GM19239 (cell line): Measurements from ENCODE around the gene MIR17HG.
"Not testable (repeated sequence)": the region's sequence is repeated elsewhere in the genome, so short reads cannot be mapped to it uniquely, and the experiment has no call there.

Experiments used
- DNase-seq: peaks from one replicate; pipeline ENCODE4 v3.0.0; 2011; ENCODE audit warnings: low spot score; ENCODE audit not compliant: insufficient read length
- FAIRE-seq: peaks from 2 replicates; lab custom pipeline; 2011; peaks lifted over from hg19 to GRCh38; lab: Jason Lieb, UNC

MIR17HG gene

DNA sequence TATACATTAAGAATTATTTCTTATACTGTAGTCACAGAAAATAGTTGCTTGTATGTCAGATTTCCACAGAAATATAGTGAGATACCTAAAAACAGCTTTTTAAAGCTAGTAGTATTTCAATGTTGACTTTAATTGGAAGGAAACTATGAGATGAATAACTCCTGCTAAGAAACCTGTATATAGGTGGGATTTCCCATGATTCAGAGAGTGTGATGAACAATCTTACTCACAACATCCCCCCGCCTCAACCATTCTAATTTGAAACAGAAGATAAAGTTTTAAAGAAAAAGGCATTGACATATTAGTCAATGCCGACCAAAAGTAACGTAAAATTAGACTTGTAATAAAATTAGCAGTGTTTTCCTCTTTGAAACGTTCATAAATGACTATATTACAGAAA lies 1.4 kb upstream of the MIR17HG start:
- DNase-seq, result no peak
- no peak for FAIRE-seq

DNA sequence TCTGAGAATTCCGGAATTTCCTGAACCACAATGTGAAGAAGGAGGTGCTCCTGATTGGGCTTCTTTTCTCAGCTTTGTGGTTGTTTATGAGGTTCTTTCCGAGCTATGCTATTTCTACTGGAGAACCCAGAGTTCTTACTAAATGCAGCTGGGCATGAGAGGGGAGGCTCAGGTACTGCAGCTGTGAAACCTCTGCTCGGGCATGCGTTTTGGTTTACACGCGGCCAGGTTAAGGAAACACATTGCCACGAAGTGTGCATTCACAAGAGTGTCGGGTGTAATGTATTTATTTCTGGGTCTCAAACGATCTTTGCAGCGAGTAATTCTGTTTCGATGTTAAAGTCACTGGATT lies 661 bp upstream of the MIR17HG start:
- peak; percentile 66 for FAIRE-seq

DNA sequence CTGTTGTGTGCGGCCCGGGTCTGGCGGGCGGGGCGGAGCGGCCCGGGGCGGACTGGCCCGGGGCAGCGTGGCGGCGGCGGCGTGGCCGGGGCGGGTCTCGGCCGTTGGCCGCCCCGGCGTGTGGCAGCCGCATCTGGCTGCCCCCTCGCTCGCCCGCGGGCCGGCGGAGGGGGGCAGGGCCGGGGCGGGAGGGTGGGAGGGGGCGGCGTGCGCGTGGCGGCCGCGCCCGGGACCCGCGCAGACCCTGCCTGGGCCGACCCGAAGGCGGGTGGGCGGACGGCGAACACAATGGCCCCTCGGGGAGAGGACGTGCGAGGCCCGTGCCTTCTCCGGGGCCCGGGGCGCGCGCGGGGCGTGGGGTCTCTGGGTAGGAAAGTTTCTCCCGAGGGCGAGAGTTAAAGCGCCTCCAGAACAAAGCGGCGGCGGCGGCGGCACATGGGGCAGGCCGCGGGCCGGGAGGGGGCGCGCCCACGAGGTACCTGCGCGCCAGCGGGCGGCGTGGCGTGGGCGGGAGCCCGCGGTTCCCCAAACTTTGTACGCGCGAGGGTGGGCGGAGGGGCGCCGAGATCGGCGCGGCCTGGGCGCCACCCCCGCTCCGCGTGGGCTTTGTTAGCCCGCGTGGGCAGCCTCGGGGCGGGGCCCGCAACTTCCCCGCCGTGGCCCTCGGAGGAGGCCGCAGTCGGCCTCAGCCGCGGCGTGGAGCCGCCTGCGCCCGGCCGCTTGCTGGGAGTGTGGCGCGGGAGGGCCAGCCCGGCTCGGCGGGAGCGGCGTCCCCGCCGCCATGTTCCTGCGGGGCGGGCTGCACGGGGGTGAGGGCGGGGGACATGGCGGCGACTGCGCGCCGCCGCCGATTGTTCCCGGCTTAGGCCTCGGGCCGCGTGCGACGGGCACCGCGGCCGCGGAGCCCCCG lies 764 bp downstream of the MIR17HG start:
- FAIRE-seq (no peak), DNase-seq (peak; percentile 34)

More for the DNA sequence above, 661 bp upstream of the MIR17HG start:
- DNase-seq, result peak; percentile 9

DNA sequence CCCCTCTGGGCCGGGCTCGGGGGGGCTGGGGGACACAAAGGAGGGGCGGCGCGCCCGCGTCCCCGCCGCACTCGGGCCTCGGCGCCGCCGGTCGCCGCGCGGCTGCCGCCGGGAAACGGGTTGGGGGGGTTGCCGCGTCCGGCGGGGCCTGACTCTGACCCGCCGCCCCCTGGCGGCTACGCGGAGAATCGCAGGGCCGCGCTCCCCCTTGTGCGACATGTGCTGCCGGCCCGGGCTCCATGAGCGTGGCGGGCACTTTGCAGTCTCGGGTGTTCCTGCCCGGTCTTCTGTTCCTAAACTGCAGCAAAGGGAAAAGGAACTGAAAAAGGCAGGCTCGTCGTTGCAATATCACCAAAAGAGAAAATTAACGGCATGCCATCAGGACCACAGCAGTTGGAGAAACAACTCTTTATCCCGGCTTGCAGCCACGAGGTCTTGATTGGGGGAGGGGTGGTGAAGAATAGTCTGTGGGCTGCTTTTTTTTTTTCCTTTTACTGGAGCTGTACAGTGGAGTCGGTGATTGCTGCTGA lies 1.5 kb downstream of the MIR17HG start:
- FAIRE-seq (peak; percentile 74), DNase-seq (peak; percentile 65)

DNA sequence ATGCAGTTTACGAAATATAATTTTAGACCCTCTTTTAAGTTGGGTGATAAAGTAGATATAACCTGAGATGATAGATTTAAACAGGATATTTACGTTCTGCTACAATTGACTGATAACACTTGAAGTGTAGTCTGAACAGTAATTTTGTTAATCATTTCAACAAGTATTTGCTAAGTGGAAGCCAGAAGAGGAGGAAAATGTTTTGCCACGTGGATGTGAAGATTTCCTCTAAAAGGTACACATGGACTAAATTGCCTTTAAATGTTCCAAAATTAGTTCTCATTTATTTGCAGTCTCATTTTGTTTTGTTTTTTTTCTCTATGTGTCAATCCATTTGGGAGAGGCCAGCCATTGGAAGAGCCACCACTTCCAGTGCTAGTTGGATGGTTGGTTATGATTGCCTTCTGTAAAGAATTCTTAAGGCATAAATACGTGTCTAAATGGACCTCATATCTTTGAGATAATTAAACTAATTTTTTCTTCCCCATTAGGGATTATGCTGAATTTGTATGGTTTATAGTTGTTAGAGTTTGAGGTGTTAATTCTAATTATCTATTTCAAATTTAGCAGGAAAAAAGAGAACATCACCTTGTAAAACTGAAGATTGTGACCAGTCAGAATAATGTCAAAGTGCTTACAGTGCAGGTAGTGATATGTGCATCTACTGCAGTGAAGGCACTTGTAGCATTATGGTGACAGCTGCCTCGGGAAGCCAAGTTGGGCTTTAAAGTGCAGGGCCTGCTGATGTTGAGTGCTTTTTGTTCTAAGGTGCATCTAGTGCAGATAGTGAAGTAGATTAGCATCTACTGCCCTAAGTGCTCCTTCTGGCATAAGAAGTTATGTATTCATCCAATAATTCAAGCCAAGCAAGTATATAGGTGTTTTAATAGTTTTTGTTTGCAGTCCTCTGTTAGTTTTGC lies 2.8 kb downstream of the MIR17HG start:
- DNase-seq (no peak), FAIRE-seq (no peak)

DNA sequence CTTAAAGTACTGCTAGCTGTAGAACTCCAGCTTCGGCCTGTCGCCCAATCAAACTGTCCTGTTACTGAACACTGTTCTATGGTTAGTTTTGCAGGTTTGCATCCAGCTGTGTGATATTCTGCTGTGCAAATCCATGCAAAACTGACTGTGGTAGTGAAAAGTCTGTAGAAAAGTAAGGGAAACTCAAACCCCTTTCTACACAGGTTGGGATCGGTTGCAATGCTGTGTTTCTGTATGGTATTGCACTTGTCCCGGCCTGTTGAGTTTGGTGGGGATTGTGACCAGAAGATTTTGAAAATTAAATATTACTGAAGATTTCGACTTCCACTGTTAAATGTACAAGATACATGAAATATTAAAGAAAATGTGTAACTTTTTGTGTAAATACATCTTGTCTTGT lies 3.6 kb downstream of the MIR17HG start:
- no peak for DNase-seq
- no peak for FAIRE-seq

DNA sequence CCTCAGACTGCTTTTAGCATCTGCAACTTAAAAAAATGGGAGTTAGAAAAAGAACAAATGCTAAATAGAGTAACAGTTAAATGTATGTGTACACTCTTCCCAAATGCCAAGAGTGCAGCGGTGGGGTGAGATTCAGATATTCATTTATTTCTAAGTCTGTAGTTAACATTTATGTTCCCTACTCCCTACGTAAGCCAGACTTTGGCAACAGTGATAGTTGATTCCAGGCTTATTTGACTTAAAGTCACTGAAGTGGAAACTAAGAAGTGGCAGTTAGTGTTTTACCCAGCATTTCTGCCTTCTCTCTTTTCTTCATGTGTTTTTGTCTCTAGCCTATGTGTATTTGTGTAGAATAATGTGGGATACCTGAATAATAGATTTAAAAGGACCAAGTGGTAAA lies 4.5 kb downstream of the MIR17HG start:
- DNase-seq, result no peak
- FAIRE-seq, result no peak

DNA sequence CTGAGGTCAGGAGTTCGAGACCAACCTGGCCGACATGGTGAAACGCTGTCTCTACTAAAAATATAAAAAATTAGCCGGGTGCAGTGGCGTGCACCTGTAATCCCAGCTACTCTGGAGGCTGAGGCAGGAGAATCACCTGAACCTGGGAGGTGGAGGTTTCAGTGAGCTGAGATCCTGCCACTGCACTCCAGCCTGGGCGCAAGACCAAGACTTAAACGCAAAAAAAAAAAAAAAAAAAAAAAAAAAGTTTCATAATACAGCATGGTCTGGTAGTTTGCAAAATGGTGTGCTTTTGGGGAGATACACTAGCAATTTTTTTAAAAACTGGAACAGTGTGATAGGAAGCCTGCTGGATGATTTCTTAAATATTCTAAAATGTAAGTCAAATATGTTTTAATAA lies 5.4 kb downstream of the MIR17HG start:
- not testable (repeated sequence) for FAIRE-seq, DNase-seq

DNA sequence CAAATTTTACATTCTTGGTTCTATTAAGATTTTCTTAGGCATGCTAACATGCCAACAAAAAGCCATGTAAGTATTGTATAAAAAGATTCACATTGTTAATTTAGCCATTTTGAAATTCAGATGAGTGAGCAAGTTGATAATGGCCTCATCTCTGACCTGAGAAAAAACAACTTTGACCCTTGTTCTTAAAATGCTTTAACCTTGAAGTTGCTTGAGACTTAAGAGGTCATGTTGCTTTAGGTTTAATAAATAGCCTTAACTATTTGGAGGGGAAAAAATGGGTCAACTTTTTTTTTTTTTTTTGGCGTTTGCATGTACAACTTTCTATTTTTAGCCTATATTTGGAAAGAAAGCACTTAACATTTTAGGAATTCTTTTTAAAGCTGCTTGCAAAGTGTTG lies 6.0 kb downstream of the MIR17HG start:
- FAIRE-seq (peak; percentile 53), DNase-seq (no peak)

DNA sequence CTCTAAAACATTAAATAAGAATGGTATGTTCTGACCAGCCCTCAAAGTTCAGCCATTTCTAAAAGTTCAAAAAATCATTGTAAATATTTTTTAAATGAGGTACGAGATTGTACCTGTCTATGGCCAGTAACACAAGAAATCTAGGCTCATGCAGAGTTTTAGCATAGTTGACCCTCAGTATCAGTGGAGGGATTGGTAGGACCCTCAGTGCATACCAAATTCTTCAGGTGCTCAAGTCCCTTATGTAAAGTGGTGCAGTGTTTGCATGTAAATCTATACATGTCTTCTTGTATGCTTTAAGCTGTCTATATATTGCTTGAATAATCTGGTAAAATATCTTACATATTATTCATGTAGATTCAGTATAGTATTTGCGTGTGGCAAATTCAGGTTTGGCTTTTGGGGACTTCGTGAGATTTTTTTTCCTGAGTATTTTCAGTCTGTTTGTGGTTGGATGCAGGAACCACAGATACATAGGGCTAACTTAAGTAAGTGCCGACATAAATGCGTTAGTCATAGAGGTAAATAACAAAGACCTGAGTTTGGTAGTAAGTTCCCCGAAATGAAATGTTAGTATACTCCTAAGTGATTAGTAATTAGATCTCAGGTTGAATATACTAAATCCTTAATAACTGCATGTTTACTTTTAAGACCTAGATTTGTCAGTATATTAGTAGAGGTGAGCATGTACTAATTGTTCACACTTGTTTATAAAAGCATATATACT lies 7.8 kb downstream of the MIR17HG start:
- no peak for FAIRE-seq
- DNase-seq, result no peak

DNA sequence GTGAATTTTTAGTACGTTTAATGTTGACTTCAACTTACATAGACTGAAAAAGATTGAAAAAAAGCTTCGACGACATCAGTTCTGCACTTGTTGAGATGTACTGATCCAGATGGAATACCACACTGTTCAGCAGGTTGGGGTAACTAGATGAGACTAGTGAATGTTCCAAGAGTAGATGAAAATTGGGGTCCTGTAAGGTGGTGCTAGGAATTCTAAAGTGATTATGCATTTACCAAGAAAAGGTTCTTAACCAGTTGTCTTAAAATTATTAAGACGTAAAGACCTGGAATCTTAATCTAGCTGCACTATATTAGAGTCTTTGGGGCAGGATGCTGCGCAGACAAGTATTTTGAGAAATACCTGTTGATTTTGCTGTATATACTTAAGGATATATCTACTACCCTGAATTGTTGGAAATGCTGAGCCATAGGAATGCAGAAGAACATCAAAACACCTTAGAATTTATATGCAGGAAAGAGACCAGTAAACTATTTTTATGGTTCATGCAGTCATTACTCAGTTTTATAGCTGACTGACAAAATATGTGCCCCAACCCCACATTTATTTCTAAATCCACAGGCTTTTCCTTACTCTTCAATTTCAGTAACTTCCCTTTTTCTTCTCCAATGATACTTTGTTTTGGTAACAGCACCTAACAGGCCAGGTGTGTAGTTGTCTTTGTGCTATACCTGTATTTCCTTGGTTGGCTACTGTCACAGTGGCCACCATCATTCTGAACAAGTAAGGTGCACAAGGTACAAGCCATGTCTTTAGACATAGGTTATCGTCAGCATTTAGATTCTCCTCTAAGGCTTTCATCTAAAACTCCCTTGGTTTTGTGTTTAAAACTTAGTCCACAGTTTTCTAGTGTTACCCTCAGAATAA lies 8.6 kb downstream of the MIR17HG start:
- FAIRE-seq (no peak), DNase-seq (no peak)

DNA sequence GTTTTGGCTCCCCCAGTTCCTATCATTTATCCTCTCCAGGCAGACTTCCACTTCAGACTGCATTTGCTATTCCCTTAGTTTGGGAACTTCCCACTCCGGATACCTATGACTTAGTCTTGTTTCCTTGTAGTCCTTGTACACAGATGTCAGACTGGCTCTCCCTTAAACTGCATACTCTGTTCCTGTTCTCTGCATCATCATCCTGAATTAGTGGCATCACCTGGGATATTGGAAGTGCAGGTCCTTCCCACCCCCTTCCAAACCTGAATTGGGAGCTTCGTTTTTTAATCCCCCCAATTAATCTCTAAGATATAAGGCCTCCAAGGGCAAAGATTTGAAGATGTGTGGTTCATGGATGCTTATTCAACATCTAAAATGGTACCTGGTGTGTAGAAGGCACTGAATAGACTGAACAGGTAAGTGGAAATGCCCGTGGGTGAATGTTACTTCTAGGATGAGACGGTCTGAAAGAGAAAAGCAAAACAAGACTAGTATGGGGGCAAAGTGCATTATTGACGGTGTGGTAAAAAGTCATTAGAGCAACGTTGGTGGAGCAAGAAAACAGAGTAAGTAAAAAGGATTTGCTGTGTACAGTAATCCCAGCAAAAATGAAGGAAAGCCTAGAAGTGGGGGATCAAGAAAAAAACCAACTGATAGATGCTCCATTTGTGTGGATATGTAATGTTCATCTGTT lies 9.6 kb downstream of the MIR17HG start:
- no peak for DNase-seq
- FAIRE-seq, result no peak

DNA sequence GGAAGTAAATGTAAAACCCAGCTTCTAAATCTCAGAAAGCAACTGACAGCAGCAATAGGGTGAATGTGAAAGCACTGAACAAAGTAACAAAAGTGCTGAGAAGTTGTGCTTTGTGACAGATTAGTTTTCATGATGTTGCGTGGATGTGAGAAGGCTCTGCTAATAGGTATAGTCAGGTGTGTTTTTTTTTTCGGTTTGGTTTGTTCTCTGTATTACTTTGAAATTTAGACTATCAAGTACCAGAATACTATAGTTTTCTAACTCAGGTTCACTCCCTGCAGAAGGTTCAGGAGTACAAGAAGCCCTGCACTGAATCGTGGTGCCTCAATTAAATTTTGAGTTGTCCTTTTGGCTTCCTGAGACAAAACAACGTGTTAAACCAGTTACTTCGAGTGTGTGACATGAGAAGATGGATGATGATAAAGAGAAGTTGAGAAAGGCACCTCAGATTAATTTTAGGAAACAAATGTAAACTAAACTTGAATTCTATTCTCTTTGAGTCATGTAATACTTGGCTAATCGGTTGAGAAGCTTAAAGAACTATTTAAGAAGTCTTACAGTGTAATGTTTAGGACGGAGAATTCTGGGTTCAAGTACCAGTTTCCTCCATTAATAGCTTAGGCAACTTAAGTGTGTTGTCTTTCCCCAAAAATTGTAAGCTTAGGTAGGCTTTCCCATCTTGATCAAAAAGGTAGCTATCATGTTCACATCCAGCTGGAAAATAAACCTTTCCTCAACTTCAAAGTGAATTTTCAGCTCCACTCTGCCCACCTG lies 10.3 kb downstream of the MIR17HG start:
- DNase-seq (no peak), FAIRE-seq (no peak)

DNA sequence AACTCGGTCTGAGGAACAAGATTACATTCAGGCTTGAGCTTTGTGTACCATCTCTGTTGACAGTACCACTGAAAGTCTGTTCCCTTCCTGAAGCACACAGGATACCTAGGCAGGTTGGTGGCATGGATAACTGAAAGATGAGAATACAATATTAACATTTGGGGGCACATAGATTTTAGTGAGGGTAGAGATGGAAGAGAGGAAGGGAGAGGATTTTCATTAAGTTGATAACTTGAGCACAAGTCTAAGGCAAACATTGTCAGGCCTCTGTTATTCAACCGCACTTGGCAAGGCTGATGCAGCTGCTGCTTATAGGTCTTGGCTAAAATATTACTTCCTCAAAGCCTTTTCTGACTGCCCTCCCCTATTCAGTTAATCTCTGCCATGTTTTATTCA lies 10.9 kb downstream of the MIR17HG start:
- DNase-seq, result no peak
- FAIRE-seq, result no peak

DNA sequence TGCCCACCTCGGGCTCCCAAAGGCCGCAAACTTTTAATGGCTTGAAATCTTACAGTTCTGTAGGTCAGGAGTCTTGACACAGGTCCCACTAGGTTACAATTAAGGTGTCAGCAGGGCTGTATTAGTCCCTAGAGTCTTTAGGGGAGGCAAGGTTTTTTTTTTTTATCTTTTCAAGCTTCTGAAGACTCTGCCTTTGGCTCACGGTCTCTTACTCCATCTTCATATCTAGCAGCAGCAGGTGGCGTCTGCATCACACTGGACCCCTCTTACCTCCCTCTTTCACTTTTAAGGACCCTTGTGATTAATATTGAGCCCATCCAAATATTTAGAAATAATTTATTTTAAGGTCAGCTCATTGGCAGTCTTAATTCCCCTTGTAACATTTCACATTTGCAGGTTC lies 11.6 kb downstream of the MIR17HG start:
- FAIRE-seq (no peak), DNase-seq (no peak)

DNA sequence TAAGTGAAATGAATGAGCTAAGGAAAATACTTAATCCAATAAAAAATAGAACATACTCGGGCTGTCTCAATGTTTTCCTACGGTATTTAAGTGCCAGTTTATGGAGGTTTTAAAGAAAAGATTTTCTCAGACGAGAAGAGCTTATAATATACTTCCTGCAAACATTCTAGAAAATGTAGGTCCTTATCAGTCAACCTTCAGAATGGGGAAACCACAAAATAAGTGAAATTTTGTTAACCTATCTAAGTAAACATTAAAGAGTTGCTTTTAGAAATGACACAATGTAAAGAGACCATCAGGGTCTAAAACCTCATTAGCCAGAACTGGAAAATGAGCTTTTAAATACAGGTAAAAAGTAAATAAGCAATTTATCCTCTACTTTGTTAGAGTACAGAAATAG lies 12.1 kb downstream of the MIR17HG start:
- no peak for DNase-seq
- FAIRE-seq, result no peak

DNA sequence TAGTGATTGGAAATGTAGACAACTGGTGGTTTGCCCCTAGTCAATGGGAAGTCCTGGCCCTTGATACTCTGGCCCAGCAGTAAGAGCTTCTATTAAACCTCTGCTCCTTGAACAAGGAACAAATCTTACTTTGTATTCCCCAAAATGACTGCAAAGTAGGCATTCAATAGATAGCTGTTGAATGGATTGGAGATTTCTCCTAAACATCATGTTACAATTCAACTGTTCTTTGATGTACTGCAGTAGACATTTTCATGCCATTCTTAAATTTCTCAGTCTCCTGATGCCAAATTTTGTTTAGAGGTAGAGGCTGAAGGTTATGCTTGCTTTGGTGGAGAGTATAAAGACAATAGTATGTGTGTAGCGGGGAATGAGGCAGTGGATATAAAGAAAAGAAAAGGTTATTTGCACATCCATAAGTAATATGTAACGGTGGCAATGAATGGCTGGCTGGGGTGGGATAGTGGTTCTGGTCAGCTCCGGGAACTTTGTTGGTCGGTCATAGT lies 12.8 kb downstream of the MIR17HG start:
- no peak for FAIRE-seq
- no peak for DNase-seq

DNA sequence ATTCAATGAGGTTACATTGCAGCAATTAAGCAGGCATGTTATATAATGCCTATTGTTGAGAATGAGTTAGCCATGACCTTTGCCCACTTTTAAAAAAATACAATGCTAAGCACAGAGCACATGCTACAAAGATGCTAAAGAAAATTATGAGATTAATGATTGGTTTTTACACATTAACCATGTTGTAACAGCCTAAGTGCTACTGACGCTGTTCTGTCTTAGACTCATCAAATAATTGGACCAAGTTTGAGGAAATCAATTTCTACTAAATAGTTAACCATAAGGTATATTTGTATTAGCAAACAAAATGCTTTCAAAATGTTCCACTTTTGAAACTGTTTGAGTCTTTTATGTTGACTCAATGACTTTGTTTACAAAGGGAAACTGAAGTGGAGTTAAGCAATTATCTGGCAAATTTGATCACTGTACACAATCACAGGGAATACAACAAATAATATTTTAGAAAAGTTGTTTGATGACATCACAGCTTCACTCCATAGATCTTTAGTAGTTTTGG lies 14.3 kb downstream of the MIR17HG start:
- DNase-seq, result no peak
- no peak for FAIRE-seq
